Measurements from ENCODE around the gene FAIM.
"Not testable (repeated sequence)": the region's sequence is repeated elsewhere in the genome, so short reads cannot be mapped to it uniquely, and the experiment has no call there.

FAIM gene

GRCh38 chr3:138608322-138609135, at the start of gene FAIM:
Gene FAIM, plus strand, starts transcription at chr3:138608771. Its CDS starts 10,956 bp downstream, at chr3:138619727.
- DNase-seq: no peak

GRCh38 chr3:138559134-138559533, 49.4 kb upstream of the FAIM start:
- DNase-seq: no peak

GRCh38 chr3:138560501-138560900, 48.1 kb upstream of the FAIM start:
- DNase-seq: no peak

GRCh38 chr3:138562902-138563301, 45.7 kb upstream of the FAIM start:
- DNase-seq: not testable (repeated sequence)

GRCh38 chr3:138566293-138566692, 42.3 kb upstream of the FAIM start:
- not testable (repeated sequence) for DNase-seq

- DNase-seq: no peak
These were observed 41.2 kb upstream of the FAIM start for GRCh38 chr3:138567403-138567802.

GRCh38 chr3:138569090-138569489, 39.5 kb upstream of the FAIM start:
- DNase-seq: no peak

GRCh38 chr3:138569624-138570023, 38.9 kb upstream of the FAIM start:
- DNase-seq: not testable (repeated sequence)

GRCh38 chr3:138573138-138573537, 35.4 kb upstream of the FAIM start:
- no peak for DNase-seq

- no peak for DNase-seq
These were observed 30.4 kb upstream of the FAIM start for GRCh38 chr3:138578141-138578540.

GRCh38 chr3:138578961-138579574, 29.5 kb upstream of the FAIM start:
- DNase-seq: no peak

GRCh38 chr3:138587374-138587773, 21.2 kb upstream of the FAIM start:
- DNase-seq: no peak

- no peak for DNase-seq
These were observed 20.1 kb upstream of the FAIM start for GRCh38 chr3:138588445-138588844.

GRCh38 chr3:138591392-138591791, 17.2 kb upstream of the FAIM start:
- no peak for DNase-seq

GRCh38 chr3:138593488-138594149, 15.0 kb upstream of the FAIM start:
- DNase-seq: no peak

- DNase-seq: no peak
These were observed 14.2 kb upstream of the FAIM start, which contains the start of gene CEP70 for GRCh38 chr3:138594150-138594934. Gene CEP70, minus strand, starts transcription at chr3:138594260. Its CDS starts 21,333 bp downstream, at chr3:138572927.

GRCh38 chr3:138594935-138595610, 13.5 kb upstream of the FAIM start:
- DNase-seq: no peak

GRCh38 chr3:138597186-138597976, 11.2 kb upstream of the FAIM start:
- DNase-seq: not testable (repeated sequence)

GRCh38 chr3:138598534-138598933, 10.0 kb upstream of the FAIM start:
- DNase-seq: no peak

GRCh38 chr3:138600100-138600745, 8.3 kb upstream of the FAIM start:
- no peak for DNase-seq

- DNase-seq: not testable (repeated sequence)
These were observed 6.9 kb upstream of the FAIM start for GRCh38 chr3:138601661-138602060.
